GM12872 (cell line): ENCODE measurements around the gene LHFPL3.

ENCODE experiments used
- TF ChIP-seq, protein P1 (sequence below): IDR thresholded peaks from 3 replicates; pipeline ENCODE4 v1.5.1; 2011; ENCODE audit warnings: low read depth, mild to moderate bottlenecking, low read length, moderate library complexity; ENCODE audit not compliant: insufficient read depth

LHFPL3 gene

DNA sequence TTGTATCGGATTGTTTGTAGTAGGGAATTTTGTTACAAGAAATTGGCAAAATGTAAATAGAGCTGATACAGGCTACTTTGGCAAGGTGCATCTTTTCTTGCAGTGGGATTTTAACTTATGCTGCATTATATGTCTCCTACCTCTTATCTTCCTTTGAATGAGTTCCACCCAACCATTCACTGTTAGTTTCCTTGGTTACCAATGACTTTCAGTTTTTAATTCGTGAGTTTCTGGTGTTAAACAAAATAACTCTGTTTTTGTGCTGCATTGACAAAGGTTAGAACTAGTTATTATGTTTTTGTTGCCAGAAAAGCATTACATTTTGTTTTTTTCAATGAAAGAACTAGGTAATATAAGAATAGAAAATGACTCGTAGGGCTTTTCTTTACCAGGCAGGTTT, 327.2 kb downstream of the LHFPL3 start:
- TF ChIP-seq, protein P1, sequence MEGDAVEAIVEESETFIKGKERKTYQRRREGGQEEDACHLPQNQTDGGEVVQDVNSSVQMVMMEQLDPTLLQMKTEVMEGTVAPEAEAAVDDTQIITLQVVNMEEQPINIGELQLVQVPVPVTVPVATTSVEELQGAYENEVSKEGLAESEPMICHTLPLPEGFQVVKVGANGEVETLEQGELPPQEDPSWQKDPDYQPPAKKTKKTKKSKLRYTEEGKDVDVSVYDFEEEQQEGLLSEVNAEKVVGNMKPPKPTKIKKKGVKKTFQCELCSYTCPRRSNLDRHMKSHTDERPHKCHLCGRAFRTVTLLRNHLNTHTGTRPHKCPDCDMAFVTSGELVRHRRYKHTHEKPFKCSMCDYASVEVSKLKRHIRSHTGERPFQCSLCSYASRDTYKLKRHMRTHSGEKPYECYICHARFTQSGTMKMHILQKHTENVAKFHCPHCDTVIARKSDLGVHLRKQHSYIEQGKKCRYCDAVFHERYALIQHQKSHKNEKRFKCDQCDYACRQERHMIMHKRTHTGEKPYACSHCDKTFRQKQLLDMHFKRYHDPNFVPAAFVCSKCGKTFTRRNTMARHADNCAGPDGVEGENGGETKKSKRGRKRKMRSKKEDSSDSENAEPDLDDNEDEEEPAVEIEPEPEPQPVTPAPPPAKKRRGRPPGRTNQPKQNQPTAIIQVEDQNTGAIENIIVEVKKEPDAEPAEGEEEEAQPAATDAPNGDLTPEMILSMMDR, result no peak

DNA sequence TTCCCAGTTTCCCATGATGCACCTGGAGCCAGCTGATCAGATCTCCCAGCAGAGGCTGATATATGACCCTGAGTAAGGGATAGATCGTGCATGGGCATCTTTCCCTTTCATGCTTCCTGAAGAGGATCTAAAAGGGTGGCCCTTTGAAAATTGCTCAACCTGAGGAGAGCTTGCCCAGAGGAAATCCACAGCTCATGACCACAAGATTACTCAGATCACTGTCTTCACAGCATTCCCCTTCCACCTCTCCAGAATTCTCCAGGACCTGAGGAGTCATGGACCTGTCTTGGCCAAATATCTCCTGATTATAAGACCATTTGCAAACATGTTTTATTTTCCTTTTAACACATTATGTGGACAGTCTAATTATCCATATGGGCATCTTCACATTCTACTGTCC, 328.1 kb downstream of the LHFPL3 start:
- TF ChIP-seq, protein P1, result no peak

DNA sequence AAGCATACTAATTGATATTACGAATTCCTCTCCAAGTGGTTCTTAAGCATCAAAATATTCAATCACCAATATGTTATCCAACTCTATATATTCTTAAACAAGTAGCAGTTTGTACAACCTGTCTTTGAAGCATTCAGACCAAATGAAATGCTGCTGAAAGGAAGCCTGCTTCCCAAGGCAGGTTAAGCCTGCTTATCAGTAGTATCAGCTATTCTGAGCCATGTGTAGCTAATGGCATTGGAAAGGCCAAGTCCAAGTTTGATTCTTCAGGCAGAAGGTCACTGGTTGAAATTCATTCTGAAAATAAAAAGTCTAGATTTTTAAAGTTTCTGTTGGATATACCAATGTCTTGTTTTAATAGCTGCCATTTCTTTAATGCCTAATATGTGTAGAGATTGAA, 328.7 kb downstream of the LHFPL3 start:
- TF ChIP-seq, protein P1, result no peak

DNA sequence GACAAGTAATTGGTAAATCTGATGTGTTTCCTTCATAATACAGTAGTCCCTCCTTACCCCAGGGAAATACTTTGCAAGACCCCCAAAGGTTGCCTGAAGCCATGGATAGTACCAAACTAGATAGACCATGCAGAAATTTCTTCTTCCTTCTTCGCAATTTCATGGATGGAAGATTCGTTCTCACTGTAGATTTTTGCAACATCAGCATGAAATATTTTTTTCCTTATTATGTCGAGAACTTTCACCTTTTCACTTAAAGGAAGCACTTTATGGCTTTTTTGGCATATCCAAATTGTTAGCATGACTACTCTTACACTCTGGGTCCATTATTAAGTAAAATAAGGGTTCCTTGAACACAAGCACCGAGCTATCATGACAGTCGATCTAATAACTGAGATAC, 333.2 kb downstream of the LHFPL3 start:
- TF ChIP-seq, protein P1, result no peak

DNA sequence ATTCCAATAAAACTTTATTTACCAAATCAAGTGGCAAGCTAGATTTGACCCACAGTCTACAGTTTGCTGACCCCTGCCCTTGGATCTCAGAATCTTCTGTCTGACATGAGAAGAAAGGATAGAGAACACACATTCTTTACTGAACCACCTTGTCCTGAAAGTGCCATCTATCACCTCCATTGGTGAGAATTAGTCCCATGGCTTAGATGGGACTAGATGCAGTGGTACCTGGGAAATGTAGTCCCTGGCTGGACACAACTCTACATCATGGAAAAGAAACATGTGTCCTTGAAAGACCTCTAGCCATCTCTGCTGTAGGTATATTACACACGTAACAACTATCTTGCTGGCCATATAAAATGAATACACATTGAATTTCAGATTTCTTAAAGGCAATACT, 336.2 kb downstream of the LHFPL3 start:
- TF ChIP-seq, protein P1, result no peak

DNA sequence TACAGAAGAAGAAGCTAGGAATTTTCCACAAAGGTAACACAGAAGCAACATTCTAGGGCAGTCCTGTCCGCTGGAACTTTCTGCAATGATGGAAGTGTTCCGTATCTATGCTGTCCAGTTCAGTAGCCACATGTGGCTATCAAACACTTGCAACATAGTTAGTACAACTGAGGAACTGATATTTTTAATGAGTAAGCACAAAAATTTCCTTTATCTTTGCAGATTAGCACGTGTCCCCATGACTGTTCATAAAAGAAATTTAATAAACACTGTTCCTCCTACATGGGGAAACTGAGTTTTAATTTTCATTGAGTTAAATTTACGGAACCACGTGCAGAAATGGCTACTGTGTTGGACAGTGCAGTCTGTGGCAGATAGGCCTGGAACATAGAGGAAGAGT, 349.2 kb downstream of the LHFPL3 start:
- TF ChIP-seq, protein P1, result no peak

DNA sequence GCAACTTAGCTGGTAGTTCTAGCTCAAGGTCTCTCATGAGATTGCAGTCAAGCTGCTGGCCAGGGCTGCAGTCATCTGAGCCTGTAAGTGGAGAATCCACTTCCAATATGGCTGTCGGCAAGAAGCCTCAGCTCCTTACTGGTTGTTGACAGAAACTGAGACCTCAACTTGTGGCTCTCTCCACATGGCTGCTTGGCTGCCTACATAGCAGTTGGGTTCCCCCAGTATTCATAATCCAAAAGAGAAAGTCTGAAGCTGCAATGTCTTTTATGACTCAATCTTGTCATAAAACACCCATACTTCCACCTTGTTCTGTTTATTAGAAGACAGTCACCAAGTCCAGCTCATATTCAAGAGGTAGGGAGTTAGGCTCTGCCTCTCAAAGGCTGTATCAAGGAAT, 350.7 kb downstream of the LHFPL3 start:
- TF ChIP-seq, protein P1, result no peak

DNA sequence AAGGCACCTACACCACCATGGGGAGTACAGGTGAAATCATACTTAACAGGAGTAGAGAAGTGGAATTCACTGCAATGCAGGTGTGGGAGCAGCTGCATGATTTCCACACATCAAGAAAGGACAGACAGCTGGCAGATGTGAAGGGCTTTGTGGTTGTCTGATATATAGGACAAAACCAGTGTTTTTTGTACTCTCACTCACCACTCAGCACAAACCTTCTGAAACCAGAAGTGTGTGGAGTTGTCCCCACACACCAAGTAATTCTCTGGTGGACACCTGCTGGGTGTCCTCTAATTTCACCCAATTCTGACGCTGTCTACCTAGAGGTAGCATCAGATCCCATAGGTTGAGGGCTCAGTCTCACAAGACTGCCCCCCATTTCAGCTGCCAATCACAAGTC, 357.9 kb downstream of the LHFPL3 start:
- TF ChIP-seq, protein P1, result no peak
